CD8-positive, alpha-beta memory T cell (primary cell): ENCODE measurements around the gene TNIK. TPM values are rescaled to one million over a fixed set of nuclear protein-coding genes. Genes with fewer than 3 reads are reported as not detected.
A peak's percentile ranks its signal among the peaks of the same experiment; 100 is the strongest.

ENCODE experiments used
- CTCF ChIA-PET: fragments of 350-600 bp; sonication (Branson Sonifier 250); formaldehyde crosslinking; loops from one replicate; lab custom pipeline; 2021; ENCODE audit warnings: antibody characterized with exemption; lab: Charles Lee
- POLR2A ChIA-PET: fragments of 350-600 bp; sonication (Branson Sonifier 250); formaldehyde crosslinking; loops from one replicate; lab custom pipeline; 2021; ENCODE audit warnings: antibody characterized with exemption; lab: Charles Lee
- DNase-seq, 5 donors: peaks; one replicate each; pipeline versions ENCODE4 v3.0.0 to v3.0.0-alpha.2; 2020 to 2022; ENCODE audit warnings: mixed read lengths in 1 of 5
- H3K27ac ChIP-seq: one replicate; pipeline ENCODE4 v1.7.0; 2013; ENCODE audit warnings: low read depth, mild to moderate bottlenecking, low read length, moderate library complexity
- H3K27me3 ChIP-seq: 2 replicates; pipeline ENCODE4 v1.7.0; 2013; ENCODE audit warnings: low read length, mild to moderate bottlenecking; ENCODE audit not compliant: insufficient read depth, poor library complexity, severe bottlenecking
- H3K36me3 ChIP-seq: 2 replicates; pipeline ENCODE4 v1.7.0; 2013; ENCODE audit warnings: mild to moderate bottlenecking, low read length, moderate library complexity; ENCODE audit not compliant: insufficient read depth
- H3K4me1 ChIP-seq: 2 replicates; pipeline ENCODE4 v1.7.0; 2013; ENCODE audit warnings: mild to moderate bottlenecking, low read length, moderate library complexity; ENCODE audit not compliant: insufficient read depth
- H3K4me3 ChIP-seq: 2 replicates; pipeline ENCODE4 v1.7.0; 2013; ENCODE audit warnings: mild to moderate bottlenecking, low read length
- H3K9me3 ChIP-seq: 2 replicates; pipeline ENCODE4 v1.7.0; 2013; ENCODE audit warnings: mild to moderate bottlenecking, low read length
- H3K27ac Mint-ChIP-seq, 8 donors: one replicate each; pipeline ENCODE4 v1.8.0; 2020 to 2021; ENCODE audit warnings: mixed read lengths in 8 of 8, mild to moderate bottlenecking in 6 of 8, inconsistent platforms in 3 of 8, moderate library complexity in 3 of 8
- H3K27me3 Mint-ChIP-seq, 2 donors: one replicate each; pipeline ENCODE4 v1.8.0; 2020 to 2021; ENCODE audit warnings: mixed read lengths in 2 of 2, mild to moderate bottlenecking in 1 of 2, moderate library complexity in 1 of 2
- H3K36me3 Mint-ChIP-seq, 3 donors: one replicate each; pipeline ENCODE4 v1.8.0; 2020 to 2021; ENCODE audit warnings: mixed read lengths in 3 of 3, inconsistent platforms in 1 of 3, mild to moderate bottlenecking in 1 of 3
- H3K4me1 Mint-ChIP-seq, 3 donors: one replicate each; pipeline ENCODE4 v1.8.0; 2020 to 2021; ENCODE audit warnings: mixed read lengths in 3 of 3, inconsistent platforms in 1 of 3, mild to moderate bottlenecking in 1 of 3
- H3K4me3 Mint-ChIP-seq, 7 donors: one replicate each; pipeline ENCODE4 v1.8.0; 2020 to 2021; ENCODE audit warnings: mixed read lengths in 7 of 7, mild to moderate bottlenecking in 6 of 7, moderate library complexity in 4 of 7, inconsistent platforms in 2 of 7
- H3K9me3 Mint-ChIP-seq, 5 donors: one replicate each; pipeline ENCODE4 v1.8.0; 2020 to 2022; ENCODE audit warnings: mixed read lengths in 5 of 5, mild to moderate bottlenecking in 3 of 5, moderate library complexity in 2 of 5, inconsistent platforms in 1 of 5
- polyA plus RNA-seq: library from polyadenylated mRNA; unstranded; fragments of 300-500 nt; fragmentation: Illumina TruSeq; gene quantifications from one replicate; pipeline ENCODE4 v1.2.3, GENCODE V29; 2021
- total RNA-seq, 2 experiments: library from RNA; stranded (reverse); gene quantifications; one replicate each; pipeline ENCODE4 v1.2.3, GENCODE V29; 2021

TNIK gene
- total and polyA plus RNA-seq, 3 experiments from 2014 or later: 15.9 to 19.2 (median 17.7) TPM

GRCh38 chr3:171320750-171321558 is 139.3 kb downstream of the TNIK start:
- no peaks in the 10 kb centered on the region for H3K9me3 Mint-ChIP-seq
- ChIA-PET CTCF (no interaction called here), POLR2A (no interaction called here)
- H3K27me3 ChIP-seq: no peaks in the 10 kb centered on the region
- no peak overlapping the region for H3K27ac Mint-ChIP-seq
- H3K27me3 Mint-ChIP-seq: no peaks in the 10 kb centered on the region
- peaks cover 19 to 63% (median 55%) of the 10 kb centered on the region in 3 donors for H3K4me1 Mint-ChIP-seq
- H3K4me1 ChIP-seq: no peaks in the 10 kb centered on the region
- no peak for DNase-seq
- no peaks in the 10 kb centered on the region for H3K36me3 ChIP-seq
- no peaks in the 10 kb centered on the region for H3K9me3 ChIP-seq
- no peak overlapping the region for H3K4me3 ChIP-seq
- H3K27ac ChIP-seq: no peak overlapping the region
- H3K36me3 Mint-ChIP-seq: peaks cover 0 to 7% (median 5%) of the 10 kb centered on the region in 3 donors
- H3K4me3 Mint-ChIP-seq: no peak overlapping the region

- no peaks in the 10 kb centered on the region for H3K9me3 Mint-ChIP-seq
Measured at GRCh38 chr3:171317171-171317570, 143.0 kb downstream of the TNIK start.

GRCh38 chr3:171315919-171316318 is 144.3 kb downstream of the TNIK start:
- peak overlapping the region in 4 of 8 donors; percentile 32 to 77 (median 45) for H3K27ac Mint-ChIP-seq
- POLR2A ChIA-PET: no interaction called here

More at GRCh38 chr3:171317171-171317570, 143.0 kb downstream of the TNIK start:
- Histone ChIP-seq H3K27ac (no peak overlapping the region), H3K9me3 (no peaks in the 10 kb centered on the region), H3K27me3 (no peaks in the 10 kb centered on the region), H3K36me3 (no peaks in the 10 kb centered on the region), H3K4me1 (peaks cover 6% of the 10 kb centered on the region), H3K4me3 (no peak overlapping the region)
- DNase-seq: no peak
- Mint-ChIP-seq H3K27me3 (no peaks in the 10 kb centered on the region), H3K27ac (peak overlapping the region in 3 of 8 donors; percentile 51 to 68 (median 55)), H3K4me3 (no peak overlapping the region), H3K4me1 (peaks cover 39 to 69% (median 62%) of the 10 kb centered on the region in 3 donors), H3K36me3 (peaks cover 0 to 5% (median 0%) of the 10 kb centered on the region in 3 donors)
- CTCF ChIA-PET: interaction anchor here (2.4 kb wide), 1 partner anchor 10 kb away, joined by 8 read pairs; no protein-coding TSS in a partner anchor
- POLR2A ChIA-PET: no interaction called here

GRCh38 chr3:171315101-171315500 is 145.1 kb downstream of the TNIK start:
- Histone ChIP-seq H3K4me3 (no peak overlapping the region), H3K27ac (no peak overlapping the region), H3K27me3 (no peaks in the 10 kb centered on the region), H3K4me1 (peaks cover 16% of the 10 kb centered on the region), H3K9me3 (no peaks in the 10 kb centered on the region), H3K36me3 (no peaks in the 10 kb centered on the region)
- peaks cover 54 to 73% (median 72%) of the 10 kb centered on the region in 3 donors for H3K4me1 Mint-ChIP-seq
- no peaks in the 10 kb centered on the region for H3K9me3 Mint-ChIP-seq
- no peak for DNase-seq
- no peak overlapping the region for H3K4me3 Mint-ChIP-seq
- H3K27me3 Mint-ChIP-seq: no peaks in the 10 kb centered on the region
- H3K36me3 Mint-ChIP-seq: peaks cover 0 to 5% (median 0%) of the 10 kb centered on the region in 3 donors
- ChIA-PET CTCF (interaction anchor here (1.5 kb wide), 1 partner anchor 16 kb away, joined by 3 read pairs; no protein-coding TSS in a partner anchor), POLR2A (no interaction called here)
- H3K27ac Mint-ChIP-seq: peak overlapping the region in 3 of 8 donors; percentile 12 to 45 (median 16)

More at GRCh38 chr3:171315919-171316318, 144.3 kb downstream of the TNIK start:
- CTCF ChIA-PET: interaction anchor here (1.5 to 2.4 kb wide), 2 partner anchors 12 to 15 kb away, joined by 3 to 8 read pairs; no protein-coding TSS in a partner anchor
- Histone ChIP-seq H3K27me3 (no peaks in the 10 kb centered on the region), H3K4me3 (no peak overlapping the region), H3K36me3 (no peaks in the 10 kb centered on the region), H3K27ac (no peak overlapping the region), H3K4me1 (peaks cover 16% of the 10 kb centered on the region), H3K9me3 (no peaks in the 10 kb centered on the region)
- Mint-ChIP-seq H3K36me3 (peaks cover 0 to 5% (median 0%) of the 10 kb centered on the region in 3 donors), H3K4me1 (peaks cover 46 to 69% (median 64%) of the 10 kb centered on the region in 3 donors), H3K27me3 (no peaks in the 10 kb centered on the region), H3K9me3 (no peaks in the 10 kb centered on the region), H3K4me3 (no peak overlapping the region)
- DNase-seq: no peak

GRCh38 chr3:171314341-171314740 is 145.9 kb downstream of the TNIK start:
- H3K4me1 ChIP-seq: peaks cover 21% of the 10 kb centered on the region
- DNase-seq: no peak
- H3K4me1 Mint-ChIP-seq: peaks cover 60 to 79% (median 77%) of the 10 kb centered on the region in 3 donors
- peaks cover 0 to 5% (median 0%) of the 10 kb centered on the region in 3 donors for H3K36me3 Mint-ChIP-seq
- CTCF ChIA-PET: interaction anchor here (1.5 kb wide), 1 partner anchor 17 kb away, joined by 3 read pairs; no protein-coding TSS in a partner anchor
- POLR2A ChIA-PET: interaction anchor here (0.6 kb wide), 1 partner anchor 32 kb away, joined by 3 read pairs; no protein-coding TSS in a partner anchor
- H3K4me3 ChIP-seq: no peak overlapping the region
- no peaks in the 10 kb centered on the region for H3K9me3 Mint-ChIP-seq
- no peak overlapping the region for H3K27ac ChIP-seq
- H3K9me3 ChIP-seq: no peaks in the 10 kb centered on the region
- peak overlapping the region; percentile 5 to 65 (median 22) for H3K27ac Mint-ChIP-seq
- no peaks in the 10 kb centered on the region for H3K27me3 ChIP-seq
- H3K27me3 Mint-ChIP-seq: no peaks in the 10 kb centered on the region
- no peaks in the 10 kb centered on the region for H3K36me3 ChIP-seq
- no peak overlapping the region for H3K4me3 Mint-ChIP-seq

GRCh38 chr3:171313702-171314101 is 146.5 kb downstream of the TNIK start:
- Histone ChIP-seq H3K27me3 (no peaks in the 10 kb centered on the region), H3K4me1 (peaks cover 21% of the 10 kb centered on the region), H3K27ac (no peak overlapping the region), H3K4me3 (no peak overlapping the region), H3K36me3 (no peaks in the 10 kb centered on the region), H3K9me3 (no peaks in the 10 kb centered on the region)
- CTCF ChIA-PET: interaction anchor here (1.0 kb wide), 1 partner anchor 15 kb away, joined by 3 read pairs; no protein-coding TSS in a partner anchor
- peak overlapping the region in 3 of 8 donors; percentile 3 to 32 (median 16) for H3K27ac Mint-ChIP-seq
- H3K9me3 Mint-ChIP-seq: no peaks in the 10 kb centered on the region
- DNase-seq: no peak
- POLR2A ChIA-PET: interaction anchor here (0.6 kb wide), 1 partner anchor 32 kb away, joined by 3 read pairs; no protein-coding TSS in a partner anchor
- peaks cover 67 to 86% (median 83%) of the 10 kb centered on the region in 3 donors for H3K4me1 Mint-ChIP-seq
- no peaks in the 10 kb centered on the region for H3K27me3 Mint-ChIP-seq
- H3K36me3 Mint-ChIP-seq: peaks cover 0 to 5% (median 0%) of the 10 kb centered on the region in 3 donors
- H3K4me3 Mint-ChIP-seq: no peak overlapping the region

- POLR2A ChIA-PET: no interaction called here
Measured at GRCh38 chr3:171312741-171313140, 147.5 kb downstream of the TNIK start.

More at GRCh38 chr3:171312741-171313140, 147.5 kb downstream of the TNIK start:
- peaks cover 75 to 91% (median 88%) of the 10 kb centered on the region in 3 donors for H3K4me1 Mint-ChIP-seq
- CTCF ChIA-PET: interaction anchor here (1.5 kb wide), 1 partner anchor 126 kb away, joined by 4 read pairs; no protein-coding TSS in a partner anchor
- peak overlapping the region in 6 of 8 donors; percentile 16 to 92 (median 38) for H3K27ac Mint-ChIP-seq
- Histone ChIP-seq H3K9me3 (no peaks in the 10 kb centered on the region), H3K36me3 (no peaks in the 10 kb centered on the region), H3K27me3 (no peaks in the 10 kb centered on the region), H3K4me3 (no peak overlapping the region), H3K4me1 (peaks cover 21% of the 10 kb centered on the region), H3K27ac (no peak overlapping the region)
- H3K27me3 Mint-ChIP-seq: no peaks in the 10 kb centered on the region
- peaks cover 0 to 3% (median 0%) of the 10 kb centered on the region in 5 donors for H3K9me3 Mint-ChIP-seq
- DNase-seq: no peak
- H3K36me3 Mint-ChIP-seq: peaks cover 0 to 9% (median 0%) of the 10 kb centered on the region in 3 donors
- peak overlapping the region in 1 of 7 donors; percentile 22 for H3K4me3 Mint-ChIP-seq
